Adrenal gland (tissue), 12 donors: ENCODE measurements around the gene ANKRD6. TPM values are rescaled to one million over a fixed set of nuclear protein-coding genes. Genes with fewer than 3 reads are reported as not detected.
"Not testable (repeated sequence)": the region's sequence is repeated elsewhere in the genome, so short reads cannot be mapped to it uniquely, and the experiment has no call there.

ENCODE experiments used
- DNase-seq, 7 donors: peaks; one replicate each; pipeline ENCODE4 v3.0.0-alpha.2; 2019 to 2020
- H3K27ac ChIP-seq, 5 donors: fragments of 200-600 bp; sonication (generic) in 4 of 5; 1 replicate in 3 of 5; 2 replicates in 2 of 5; pipeline versions ENCODE4 v1.5.1 to v1.8.0; 2016 to 2020; ENCODE audit warnings: mild to moderate bottlenecking in 1 of 5
- H3K27me3 ChIP-seq: fragments of 200-600 bp; 2 replicates; pipeline ENCODE4 v1.8.0; 2021
- H3K36me3 ChIP-seq, 2 donors: fragments of 200-600 bp; replicated peaks in 1 of 2; 1 replicate in 1 of 2; 2 replicates in 1 of 2; pipeline versions ENCODE4 v1.5.1 to v1.8.0; 2018 to 2022
- H3K4me1 ChIP-seq, 2 donors: fragments of 200-600 bp; replicated peaks in 1 of 2; 1 replicate in 1 of 2; 2 replicates in 1 of 2; pipeline versions ENCODE4 v1.5.1 to v1.8.0; 2018 to 2021
- H3K4me3 ChIP-seq, 4 donors: fragments of 200-600 bp; sonication (generic) in 3 of 4; one replicate each; pipeline ENCODE4 v1.5.1; 2016 to 2018
- H3K9me3 ChIP-seq, 3 donors: fragments of 200-600 bp; sonication (generic) in 1 of 3; replicated peaks in 1 of 3; 1 replicate in 2 of 3; 2 replicates in 1 of 3; pipeline versions ENCODE4 v1.5.1 to v1.8.0; 2016 to 2021
- CTCF ChIP-seq, 6 experiments: fragments of 450-650 bp in 4 of 6; fragments of 200-600 bp in 2 of 6; sonication (generic) in 1 of 6; IDR thresholded peaks; 1 replicate in 5 of 6; 2 replicates in 1 of 6; pipeline versions ENCODE4 v1.5.1 to v1.8.0; 2016 to 2021; ENCODE audit warnings: antibody characterized with exemption in 6 of 6, mild to moderate bottlenecking in 2 of 6, moderate library complexity in 1 of 6
- POLR2A ChIP-seq, 2 donors: fragments of 450-650 bp; IDR thresholded peaks; one replicate each; pipeline ENCODE4 v1.6.1; 2017; ENCODE audit warnings: antibody characterized with exemption in 2 of 2, mild to moderate bottlenecking in 2 of 2, moderate library complexity in 1 of 2
- WGBS, 4 donors: extraction: QIAGEN DNeasy Blood & Tissue Kit in 2 of 4; methylation state at CpG; one replicate each; pipeline versions ENCODE4 v1.1.5 to v1.1.7; 2013 to 2017; 5-methylcytosine and 5-hydroxymethylcytosine counted together
- intact Hi-C, 2 donors: fragments of 100-400 bp; cut with DNase I; formaldehyde crosslinking; loops; one replicate each; pipeline versions ENCODE4 v1.14.1 to v1.15.0; 2022 to 2023
- polyA plus RNA-seq, 3 donors: library from polyadenylated mRNA; stranded (reverse); fragments of 200-250 nt in 2 of 3; fragments of 350-450 nt in 1 of 3; fragmentation: Illumina TruSeq in 1 of 3; extraction: RNeasy Lipid Tissue Mini Kit (QIAGEN cat#74804) in 1 of 3; gene quantifications; one replicate each; pipeline ENCODE4 v1.2.3, GENCODE V29; 2013 to 2014
- total RNA-seq, 9 donors: library from RNA; depleted of rRNA in 4 of 9; stranded (reverse); fragments of >200 nt in 4 of 9; fragments of 120-200 nt in 1 of 9; fragmentation: NEBNext Ultra II Directional in 1 of 9; extraction: Animal tissue kit (Norgen Biotek cat#: 25700) in 1 of 9; gene quantifications; one replicate each; pipeline versions ENCODE4 v1.1.0 to v1.2.4, GENCODE V29; 2013 to 2023
- donor health status: healthy with polysubstance abuse.
- donor health status: Bipolar disorder and iron deficiency.
- donor health status: DM: yes; HTN: yes; CAD: no.
- donor health status: DM: no; HTN: no; CAD: no.
- donor health status: DM: no; HTN: no; CAD: no.
- donor health status: DM: yes; HTN: yes; CAD: no.

ANKRD6 gene
- total and polyA plus RNA-seq, 12 donors, result 2.8 to 16.6 (median 7.7) TPM

DNA sequence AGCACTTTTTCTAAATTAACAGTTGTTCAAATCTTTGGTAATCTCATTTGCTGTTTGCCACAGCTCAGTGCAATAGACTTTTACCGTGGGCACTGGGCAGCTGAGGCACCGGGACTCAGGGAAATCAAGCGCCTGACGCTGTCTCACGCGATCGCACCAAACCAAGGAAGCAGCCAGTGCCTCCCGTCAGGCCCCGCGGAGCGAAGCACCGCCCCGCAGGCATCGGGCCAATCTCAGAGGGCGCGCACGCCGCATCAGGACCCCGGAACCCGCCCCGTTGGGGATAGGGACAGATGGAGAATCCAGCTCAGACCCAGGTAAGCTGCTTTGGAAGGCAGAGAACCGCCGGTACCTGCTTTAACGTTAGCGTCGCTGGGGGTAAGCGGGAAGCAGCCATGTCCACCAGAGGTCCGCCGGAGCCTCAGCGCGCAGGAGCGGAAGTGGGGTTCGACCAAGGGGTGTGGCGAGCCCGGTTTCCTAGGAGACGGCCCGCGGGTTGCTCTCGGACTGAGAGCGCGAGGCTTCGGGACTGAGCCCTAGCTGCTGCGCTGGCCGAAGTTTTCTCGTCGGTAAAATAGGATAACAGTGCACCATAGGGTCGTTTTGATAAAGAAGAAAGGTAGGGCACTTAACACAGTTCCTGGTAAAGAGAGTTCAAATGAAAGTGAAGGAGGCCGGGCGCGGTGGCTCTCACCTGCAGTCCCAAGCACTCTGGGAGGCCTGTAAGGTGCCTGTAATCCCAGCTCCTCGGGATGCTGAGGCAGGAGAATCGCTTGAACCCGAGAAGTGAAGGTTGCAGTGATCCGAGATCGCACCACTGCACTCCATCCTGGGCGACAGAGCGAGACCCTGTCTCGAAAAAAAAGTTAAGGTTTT lies 205.6 kb downstream of the ANKRD6 start, which contains the start of gene LYRM2:
Gene LYRM2, minus strand, starts transcription at position 428 of the 876 bp plus-strand sequence. Its CDS starts 31 bp downstream, at position 397.
- 2 to 8% (median 3%) methylated on average over 20 to 58 of the region's 58 CpGs for WGBS, 4 donors
- no peaks in the 10 kb centered on the region for H3K9me3 ChIP-seq
- intact Hi-C loops, result no loop called here
- TF ChIP-seq POLR2A (IDR thresholded peaks at IDR 0.05), result peak; percentile 78 to 81
- TF ChIP-seq CTCF (IDR thresholded peaks at IDR 0.05), result peak in 2 of 6 experiments; percentile 17 to 33
- peak; percentile 94 to 97 (median 96) for DNase-seq
- peak within 1 kb of the TSS; percentile 61 to 97 (median 72) for H3K4me3 ChIP-seq
- no peaks in the 10 kb centered on the region for H3K27me3 ChIP-seq
- peaks cover 0 to 15% of the 10 kb centered on the region in 2 donors for H3K4me1 ChIP-seq
- H3K36me3 ChIP-seq, result peaks cover 0 to 14% of the 10 kb centered on the region in 2 donors
- H3K27ac ChIP-seq, result peak within 1 kb of the TSS; percentile 69 to 90 (median 84)

- intact Hi-C loops, result no loop called here
- Histone ChIP-seq H3K4me3 (no peak overlapping the region), H3K36me3 (peaks cover 0 to 26% of the 10 kb centered on the region in 2 donors), H3K4me1 (peaks cover 0 to 15% of the 10 kb centered on the region in 2 donors), H3K27ac (no peak overlapping the region), H3K27me3 (no peaks in the 10 kb centered on the region), H3K9me3 (no peaks in the 10 kb centered on the region)
- WGBS, 4 donors, result 93 to 98% (median 95%) methylated on average over 4 of the region's 4 CpGs
- TF ChIP-seq POLR2A (IDR thresholded peaks at IDR 0.05), result no peak
- TF ChIP-seq CTCF (IDR thresholded peaks at IDR 0.05), result no peak
- DNase-seq, result no peak
Observed at GRCh38 chr6:89640804-89641203, 207.9 kb downstream of the ANKRD6 start.

DNA sequence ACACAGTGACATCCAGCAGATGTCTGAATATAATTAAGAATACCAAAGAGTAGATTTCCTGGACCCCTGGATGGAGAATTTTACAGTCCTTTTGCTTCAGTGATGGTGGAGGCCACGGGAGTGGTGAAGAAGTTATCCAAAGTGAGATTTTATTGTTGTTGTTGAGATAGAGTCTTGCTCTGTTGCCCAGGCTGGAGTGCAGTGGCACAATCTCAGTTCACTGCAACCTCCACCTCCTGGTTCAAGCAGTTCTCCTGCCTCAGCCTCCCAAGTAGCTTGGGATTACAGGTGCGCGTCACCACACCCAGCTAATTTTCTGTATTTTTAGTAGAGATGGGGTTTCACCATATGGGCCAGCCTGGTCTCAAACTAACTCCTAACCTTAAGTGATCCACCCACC lies 208.6 kb downstream of the ANKRD6 start:
- Histone ChIP-seq H3K4me1 (peaks cover 0 to 15% of the 10 kb centered on the region in 2 donors), H3K36me3 (peaks cover 0 to 34% of the 10 kb centered on the region in 2 donors)
- H3K9me3 ChIP-seq, H3K27ac ChIP-seq, DNase-seq, intact Hi-C loops, H3K27me3 ChIP-seq, H3K4me3 ChIP-seq: not testable (repeated sequence)
- 98 to 100% (median 99%) methylated on average over 3 of the region's 3 CpGs for whole genome bisulfite sequencing, 4 donors

- TF ChIP-seq CTCF (IDR thresholded peaks at IDR 0.05), result no peak
- no peak overlapping the region for H3K4me3 ChIP-seq
- 69 to 82% (median 80%) methylated on average over 3 of the region's 3 CpGs for WGBS, 4 donors
- no peak for DNase-seq
- H3K9me3 ChIP-seq, result no peaks in the 10 kb centered on the region
- intact Hi-C loops, result no loop called here
- peaks cover 0 to 47% of the 10 kb centered on the region in 2 donors for H3K36me3 ChIP-seq
- no peaks in the 10 kb centered on the region for H3K27me3 ChIP-seq
- H3K27ac ChIP-seq, result no peak overlapping the region
- peaks cover 0 to 10% of the 10 kb centered on the region in 2 donors for H3K4me1 ChIP-seq
Observed at GRCh38 chr6:89642956-89643355, 210.0 kb downstream of the ANKRD6 start.
